HEK293 (cell line): ENCODE data around the gene MRGPRX3.

Source experiments
- EGR2 ChIP-seq: fragments of 450-650 bp; formaldehyde crosslinking; IDR thresholded peaks from 2 replicates; pipeline ENCODE4 v1.5.1; 2016; ENCODE audit warnings: low read depth, missing biosample characterization, missing genetic modification characterization
- IKZF3 ChIP-seq: fragments of 450-650 bp; IDR thresholded peaks from 2 replicates; pipeline ENCODE4 v1.5.0; 2018; ENCODE audit warnings: missing biosample characterization, mild to moderate bottlenecking, missing genetic modification characterization, moderate library complexity
- KLF7 ChIP-seq: fragments of 450-650 bp; formaldehyde crosslinking; IDR thresholded peaks from 2 replicates; pipeline ENCODE4 v1.5.1; 2016; ENCODE audit warnings: missing biosample characterization, missing genetic modification characterization, borderline replicate concordance
- TRIM28 ChIP-seq: IDR thresholded peaks from 2 replicates; pipeline ENCODE4 v1.6.1; 2011; ENCODE audit warnings: low read length, control low read depth, borderline replicate concordance
- ZBTB21 ChIP-seq: fragments of 450-650 bp; formaldehyde crosslinking; IDR thresholded peaks from 2 replicates; pipeline ENCODE4 v1.5.1; 2017; ENCODE audit warnings: missing biosample characterization, missing genetic modification characterization
- ZFP3 ChIP-seq: fragments of 450-650 bp; formaldehyde crosslinking; IDR thresholded peaks from 2 replicates; pipeline ENCODE4 v1.5.1; 2016; ENCODE audit warnings: low read depth, missing biosample characterization, missing genetic modification characterization
- ZNF114 ChIP-seq: fragments of 450-650 bp; formaldehyde crosslinking; IDR thresholded peaks from 2 replicates; pipeline ENCODE4 v1.5.0; 2017; ENCODE audit warnings: missing biosample characterization, missing genetic modification characterization
- ZNF138 ChIP-seq: fragments of 450-650 bp; formaldehyde crosslinking; IDR thresholded peaks from 2 replicates; pipeline ENCODE4 v1.5.1; 2016; ENCODE audit warnings: missing biosample characterization, missing genetic modification characterization, borderline replicate concordance
- ZNF169 ChIP-seq: fragments of 450-650 bp; formaldehyde crosslinking; IDR thresholded peaks from 2 replicates; pipeline ENCODE4 v1.5.1; 2016; ENCODE audit warnings: missing biosample characterization, missing genetic modification characterization
- ZNF223 ChIP-seq: fragments of 450-650 bp; formaldehyde crosslinking; IDR thresholded peaks from 2 replicates; pipeline ENCODE4 v1.5.1; 2016; ENCODE audit warnings: missing biosample characterization, missing genetic modification characterization
- ZNF302 ChIP-seq: fragments of 450-650 bp; formaldehyde crosslinking; IDR thresholded peaks from 2 replicates; pipeline ENCODE4 v1.5.1; 2016; ENCODE audit warnings: missing biosample characterization, missing genetic modification characterization, low read depth
- ZNF335 ChIP-seq: fragments of 450-650 bp; formaldehyde crosslinking; conservative IDR thresholded peaks from 2 replicates; pipeline ENCODE4 v1.5.1; 2016; ENCODE audit warnings: missing biosample characterization, missing genetic modification characterization
- ZNF354C ChIP-seq: fragments of 450-650 bp; formaldehyde crosslinking; IDR thresholded peaks from 2 replicates; pipeline ENCODE4 v1.5.1; 2016; ENCODE audit warnings: missing biosample characterization, missing genetic modification characterization, low read depth, borderline replicate concordance
- ZNF366 ChIP-seq: fragments of 450-650 bp; formaldehyde crosslinking; conservative IDR thresholded peaks from 2 replicates; pipeline ENCODE4 v1.5.1; 2016; ENCODE audit warnings: missing biosample characterization, missing genetic modification characterization
- ZNF416 ChIP-seq: fragments of 450-650 bp; formaldehyde crosslinking; IDR thresholded peaks from 2 replicates; pipeline ENCODE4 v1.5.1; 2016; ENCODE audit warnings: missing biosample characterization, missing genetic modification characterization
- ZNF423 ChIP-seq: fragments of 450-650 bp; formaldehyde crosslinking; IDR thresholded peaks from 2 replicates; pipeline ENCODE4 v1.5.1; 2016; ENCODE audit warnings: missing biosample characterization, missing genetic modification characterization
- ZNF514 ChIP-seq: fragments of 450-650 bp; formaldehyde crosslinking; IDR thresholded peaks from 2 replicates; pipeline ENCODE4 v1.5.1; 2016; ENCODE audit warnings: missing biosample characterization, missing genetic modification characterization
- ZNF555 ChIP-seq: fragments of 450-650 bp; formaldehyde crosslinking; conservative IDR thresholded peaks from 2 replicates; pipeline ENCODE4 v1.5.1; 2017; ENCODE audit warnings: missing biosample characterization, mild to moderate bottlenecking, missing genetic modification characterization, inconsistent platforms
- ZNF571 ChIP-seq: fragments of 450-650 bp; formaldehyde crosslinking; IDR thresholded peaks from 2 replicates; pipeline ENCODE4 v1.5.0; 2017; ENCODE audit warnings: missing biosample characterization, missing genetic modification characterization
- ZNF596 ChIP-seq: fragments of 450-650 bp; IDR thresholded peaks from 2 replicates; pipeline ENCODE4 v1.5.0; 2018; ENCODE audit warnings: missing biosample characterization, mild to moderate bottlenecking, missing genetic modification characterization, moderate library complexity
- ZNF792 ChIP-seq: fragments of 450-650 bp; formaldehyde crosslinking; IDR thresholded peaks from 2 replicates; pipeline ENCODE4 v1.5.1; 2016; ENCODE audit warnings: missing biosample characterization, missing genetic modification characterization
- TF ChIP-seq, protein P1 (sequence below): fragments of 450-650 bp; IDR thresholded peaks from 2 replicates; pipeline ENCODE4 v1.5.1; 2018; ENCODE audit warnings: missing biosample characterization, mild to moderate bottlenecking, missing genetic modification characterization
- TF ChIP-seq, protein P2 (sequence below): fragments of 450-650 bp; formaldehyde crosslinking; IDR thresholded peaks from 2 replicates; pipeline ENCODE4 v1.5.1; 2016; ENCODE audit warnings: missing biosample characterization, missing genetic modification characterization
- TF ChIP-seq, protein P3 (sequence below): fragments of 450-650 bp; formaldehyde crosslinking; IDR thresholded peaks from 2 replicates; pipeline ENCODE4 v1.5.1; 2016; ENCODE audit warnings: missing biosample characterization, missing genetic modification characterization
- TF ChIP-seq, protein P4 (sequence below): fragments of 450-650 bp; formaldehyde crosslinking; IDR thresholded peaks from 2 replicates; pipeline ENCODE4 v1.5.1; 2016; ENCODE audit warnings: missing biosample characterization, missing genetic modification characterization
- TF ChIP-seq, protein P5 (sequence below): fragments of 450-650 bp; formaldehyde crosslinking; IDR thresholded peaks from 2 replicates; pipeline ENCODE4 v1.5.1; 2016; ENCODE audit warnings: missing biosample characterization, missing genetic modification characterization
- TF ChIP-seq, protein P6 (sequence below): fragments of 450-650 bp; formaldehyde crosslinking; IDR thresholded peaks from 2 replicates; pipeline ENCODE4 v1.5.1; 2016; ENCODE audit warnings: missing biosample characterization, missing genetic modification characterization

MRGPRX3 gene

DNA sequence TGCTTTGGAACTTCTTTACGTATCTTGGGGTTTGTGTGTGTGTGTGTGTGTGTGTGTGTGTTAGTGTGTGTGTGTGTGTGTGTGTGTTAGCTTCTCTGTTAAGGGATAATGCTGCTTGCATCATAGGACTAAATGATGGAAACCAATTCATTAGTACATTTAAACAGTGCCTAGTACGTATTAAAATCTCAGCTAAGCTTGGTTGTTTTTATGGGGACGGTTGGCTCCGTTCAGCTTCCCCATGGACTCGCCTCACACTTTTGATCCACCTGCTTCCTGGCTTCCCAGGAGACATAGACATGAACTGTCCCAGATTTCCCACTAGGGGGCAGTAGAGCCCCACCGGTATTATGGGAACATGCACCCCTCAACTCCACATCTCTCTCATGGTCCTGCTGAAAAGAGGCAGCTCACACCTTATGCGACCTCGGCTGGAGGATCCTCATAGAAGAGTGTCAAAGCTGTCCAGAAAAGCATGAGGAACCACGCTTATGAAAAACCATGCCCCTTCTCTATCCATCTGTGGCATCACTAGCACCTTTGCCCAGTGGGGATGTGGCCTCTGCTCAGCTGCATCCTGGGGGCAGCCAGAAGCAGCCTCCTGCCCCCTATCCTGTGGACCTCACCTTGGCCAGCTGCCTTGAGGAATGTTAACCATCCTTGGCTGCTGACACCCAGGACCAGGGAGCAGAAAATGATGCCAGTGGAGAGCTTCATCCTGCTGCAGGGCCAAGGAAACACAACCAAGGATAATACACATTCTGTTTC lies 16.8 kb upstream of the MRGPRX3 start (continued):
- TF ChIP-seq, protein P1, sequence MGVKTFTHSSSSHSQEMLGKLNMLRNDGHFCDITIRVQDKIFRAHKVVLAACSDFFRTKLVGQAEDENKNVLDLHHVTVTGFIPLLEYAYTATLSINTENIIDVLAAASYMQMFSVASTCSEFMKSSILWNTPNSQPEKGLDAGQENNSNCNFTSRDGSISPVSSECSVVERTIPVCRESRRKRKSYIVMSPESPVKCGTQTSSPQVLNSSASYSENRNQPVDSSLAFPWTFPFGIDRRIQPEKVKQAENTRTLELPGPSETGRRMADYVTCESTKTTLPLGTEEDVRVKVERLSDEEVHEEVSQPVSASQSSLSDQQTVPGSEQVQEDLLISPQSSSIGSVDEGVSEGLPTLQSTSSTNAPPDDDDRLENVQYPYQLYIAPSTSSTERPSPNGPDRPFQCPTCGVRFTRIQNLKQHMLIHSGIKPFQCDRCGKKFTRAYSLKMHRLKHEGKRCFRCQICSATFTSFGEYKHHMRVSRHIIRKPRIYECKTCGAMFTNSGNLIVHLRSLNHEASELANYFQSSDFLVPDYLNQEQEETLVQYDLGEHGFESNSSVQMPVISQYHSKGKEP (tag by site-specific recombination) = no peak
- no peak for TF ChIP-seq ZFP3 (tag by site-specific recombination)
- TF ChIP-seq ZNF596 (tag by site-specific recombination) = no peak
- no peak for TF ChIP-seq IKZF3
- TF ChIP-seq, protein P2, sequence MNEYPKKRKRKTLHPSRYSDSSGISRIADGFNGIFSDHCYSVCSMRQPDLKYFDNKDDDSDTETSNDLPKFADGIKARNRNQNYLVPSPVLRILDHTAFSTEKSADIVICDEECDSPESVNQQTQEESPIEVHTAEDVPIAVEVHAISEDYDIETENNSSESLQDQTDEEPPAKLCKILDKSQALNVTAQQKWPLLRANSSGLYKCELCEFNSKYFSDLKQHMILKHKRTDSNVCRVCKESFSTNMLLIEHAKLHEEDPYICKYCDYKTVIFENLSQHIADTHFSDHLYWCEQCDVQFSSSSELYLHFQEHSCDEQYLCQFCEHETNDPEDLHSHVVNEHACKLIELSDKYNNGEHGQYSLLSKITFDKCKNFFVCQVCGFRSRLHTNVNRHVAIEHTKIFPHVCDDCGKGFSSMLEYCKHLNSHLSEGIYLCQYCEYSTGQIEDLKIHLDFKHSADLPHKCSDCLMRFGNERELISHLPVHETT (tag by site-specific recombination) = no peak
- TF ChIP-seq ZNF302 (tag by site-specific recombination) = no peak
- no peak for TF ChIP-seq ZNF423 (tag by site-specific recombination)
- no peak for TF ChIP-seq ZNF514
- TF ChIP-seq ZNF366 (tag by site-specific recombination) = no peak
- TF ChIP-seq ZNF114 (tag by site-specific recombination) = no peak
- TF ChIP-seq ZNF416 (tag by site-specific recombination) = no peak
- TF ChIP-seq ZBTB21 (tag by site-specific recombination) = no peak
- no peak for TF ChIP-seq ZNF138 (tag by site-specific recombination)
- no peak for TF ChIP-seq KLF7 (tag by site-specific recombination)
- TF ChIP-seq, protein P3, sequence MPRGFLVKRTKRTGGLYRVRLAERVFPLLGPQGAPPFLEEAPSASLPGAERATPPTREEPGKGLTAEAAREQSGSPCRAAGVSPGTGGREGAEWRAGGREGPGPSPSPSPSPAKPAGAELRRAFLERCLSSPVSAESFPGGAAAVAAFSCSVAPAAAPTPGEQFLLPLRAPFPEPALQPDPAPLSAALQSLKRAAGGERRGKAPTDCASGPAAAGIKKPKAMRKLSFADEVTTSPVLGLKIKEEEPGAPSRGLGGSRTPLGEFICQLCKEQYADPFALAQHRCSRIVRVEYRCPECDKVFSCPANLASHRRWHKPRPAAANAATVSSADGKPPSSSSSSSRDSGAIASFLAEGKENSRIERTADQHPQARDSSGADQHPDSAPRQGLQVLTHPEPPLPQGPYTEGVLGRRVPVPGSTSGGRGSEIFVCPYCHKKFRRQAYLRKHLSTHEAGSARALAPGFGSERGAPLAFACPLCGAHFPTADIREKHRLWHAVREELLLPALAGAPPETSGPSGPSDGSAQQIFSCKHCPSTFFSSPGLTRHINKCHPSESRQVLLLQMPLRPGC = no peak
- TF ChIP-seq ZNF223 (tag by site-specific recombination) = no peak
- TF ChIP-seq TRIM28 = no peak
- TF ChIP-seq ZNF555 (tag by site-specific recombination) = no peak
- 0 out of 2 replicates have a peak, but pooled peaks have one; percentile 18 for TF ChIP-seq ZNF335 (tag by site-specific recombination)
- no peak for TF ChIP-seq ZNF571 (tag by site-specific recombination)
- TF ChIP-seq ZNF169 = no peak
- TF ChIP-seq, protein P4, sequence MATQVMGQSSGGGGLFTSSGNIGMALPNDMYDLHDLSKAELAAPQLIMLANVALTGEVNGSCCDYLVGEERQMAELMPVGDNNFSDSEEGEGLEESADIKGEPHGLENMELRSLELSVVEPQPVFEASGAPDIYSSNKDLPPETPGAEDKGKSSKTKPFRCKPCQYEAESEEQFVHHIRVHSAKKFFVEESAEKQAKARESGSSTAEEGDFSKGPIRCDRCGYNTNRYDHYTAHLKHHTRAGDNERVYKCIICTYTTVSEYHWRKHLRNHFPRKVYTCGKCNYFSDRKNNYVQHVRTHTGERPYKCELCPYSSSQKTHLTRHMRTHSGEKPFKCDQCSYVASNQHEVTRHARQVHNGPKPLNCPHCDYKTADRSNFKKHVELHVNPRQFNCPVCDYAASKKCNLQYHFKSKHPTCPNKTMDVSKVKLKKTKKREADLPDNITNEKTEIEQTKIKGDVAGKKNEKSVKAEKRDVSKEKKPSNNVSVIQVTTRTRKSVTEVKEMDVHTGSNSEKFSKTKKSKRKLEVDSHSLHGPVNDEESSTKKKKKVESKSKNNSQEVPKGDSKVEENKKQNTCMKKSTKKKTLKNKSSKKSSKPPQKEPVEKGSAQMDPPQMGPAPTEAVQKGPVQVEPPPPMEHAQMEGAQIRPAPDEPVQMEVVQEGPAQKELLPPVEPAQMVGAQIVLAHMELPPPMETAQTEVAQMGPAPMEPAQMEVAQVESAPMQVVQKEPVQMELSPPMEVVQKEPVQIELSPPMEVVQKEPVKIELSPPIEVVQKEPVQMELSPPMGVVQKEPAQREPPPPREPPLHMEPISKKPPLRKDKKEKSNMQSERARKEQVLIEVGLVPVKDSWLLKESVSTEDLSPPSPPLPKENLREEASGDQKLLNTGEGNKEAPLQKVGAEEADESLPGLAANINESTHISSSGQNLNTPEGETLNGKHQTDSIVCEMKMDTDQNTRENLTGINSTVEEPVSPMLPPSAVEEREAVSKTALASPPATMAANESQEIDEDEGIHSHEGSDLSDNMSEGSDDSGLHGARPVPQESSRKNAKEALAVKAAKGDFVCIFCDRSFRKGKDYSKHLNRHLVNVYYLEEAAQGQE (tag by site-specific recombination) = no peak
- TF ChIP-seq, protein P5, sequence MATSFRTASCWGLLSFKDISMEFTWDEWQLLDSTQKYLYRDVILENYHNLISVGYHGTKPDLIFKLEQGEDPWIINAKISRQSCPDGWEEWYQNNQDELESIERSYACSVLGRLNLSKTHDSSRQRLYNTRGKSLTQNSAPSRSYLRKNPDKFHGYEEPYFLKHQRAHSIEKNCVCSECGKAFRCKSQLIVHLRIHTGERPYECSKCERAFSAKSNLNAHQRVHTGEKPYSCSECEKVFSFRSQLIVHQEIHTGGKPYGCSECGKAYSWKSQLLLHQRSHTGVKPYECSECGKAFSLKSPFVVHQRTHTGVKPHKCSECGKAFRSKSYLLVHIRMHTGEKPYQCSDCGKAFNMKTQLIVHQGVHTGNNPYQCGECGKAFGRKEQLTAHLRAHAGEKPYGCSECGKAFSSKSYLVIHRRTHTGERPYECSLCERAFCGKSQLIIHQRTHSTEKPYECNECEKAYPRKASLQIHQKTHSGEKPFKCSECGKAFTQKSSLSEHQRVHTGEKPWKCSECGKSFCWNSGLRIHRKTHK = no peak
- TF ChIP-seq, protein P6, sequence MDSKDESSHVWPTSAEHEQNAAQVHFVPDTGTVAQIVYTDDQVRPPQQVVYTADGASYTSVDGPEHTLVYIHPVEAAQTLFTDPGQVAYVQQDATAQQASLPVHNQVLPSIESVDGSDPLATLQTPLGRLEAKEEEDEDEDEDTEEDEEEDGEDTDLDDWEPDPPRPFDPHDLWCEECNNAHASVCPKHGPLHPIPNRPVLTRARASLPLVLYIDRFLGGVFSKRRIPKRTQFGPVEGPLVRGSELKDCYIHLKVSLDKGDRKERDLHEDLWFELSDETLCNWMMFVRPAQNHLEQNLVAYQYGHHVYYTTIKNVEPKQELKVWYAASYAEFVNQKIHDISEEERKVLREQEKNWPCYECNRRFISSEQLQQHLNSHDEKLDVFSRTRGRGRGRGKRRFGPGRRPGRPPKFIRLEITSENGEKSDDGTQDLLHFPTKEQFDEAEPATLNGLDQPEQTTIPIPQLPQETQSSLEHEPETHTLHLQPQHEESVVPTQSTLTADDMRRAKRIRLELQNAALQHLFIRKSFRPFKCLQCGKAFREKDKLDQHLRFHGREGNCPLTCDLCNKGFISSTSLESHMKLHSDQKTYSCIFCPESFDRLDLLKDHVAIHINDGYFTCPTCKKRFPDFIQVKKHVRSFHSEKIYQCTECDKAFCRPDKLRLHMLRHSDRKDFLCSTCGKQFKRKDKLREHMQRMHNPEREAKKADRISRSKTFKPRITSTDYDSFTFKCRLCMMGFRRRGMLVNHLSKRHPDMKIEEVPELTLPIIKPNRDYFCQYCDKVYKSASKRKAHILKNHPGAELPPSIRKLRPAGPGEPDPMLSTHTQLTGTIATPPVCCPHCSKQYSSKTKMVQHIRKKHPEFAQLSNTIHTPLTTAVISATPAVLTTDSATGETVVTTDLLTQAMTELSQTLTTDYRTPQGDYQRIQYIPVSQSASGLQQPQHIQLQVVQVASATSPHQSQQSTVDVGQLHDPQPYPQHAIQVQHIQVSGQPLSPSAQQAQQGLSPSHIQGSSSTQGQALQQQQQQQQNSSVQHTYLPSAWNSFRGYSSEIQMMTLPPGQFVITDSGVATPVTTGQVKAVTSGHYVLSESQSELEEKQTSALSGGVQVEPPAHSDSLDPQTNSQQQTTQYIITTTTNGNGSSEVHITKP (tag by site-specific recombination) = peak; percentile 50
- TF ChIP-seq ZNF354C (tag by site-specific recombination) = no peak
- TF ChIP-seq ZNF792 (tag by site-specific recombination) = no peak
- TF ChIP-seq EGR2 (tag by site-specific recombination) = no peak
